HepG2 (cell line): ENCODE measurements around the gene PEA15. TPM values are rescaled to one million over a fixed set of nuclear protein-coding genes. Genes with fewer than 3 reads are reported as not detected.

Experiments used
- AGO1 ChIP-seq: fragments of 200-400 bp; formaldehyde crosslinking; IDR thresholded peaks from 2 replicates; pipeline ENCODE4 v1.6.1; 2017; ENCODE audit warnings: mild to moderate bottlenecking, low read depth, low read length, moderate library complexity; ENCODE audit not compliant: poor library complexity, severe bottlenecking
- BCL3 ChIP-seq: sonication (generic); formaldehyde crosslinking; IDR thresholded peaks from 2 replicates; pipeline ENCODE4 v1.5.1; 2020; ENCODE audit warnings: mild to moderate bottlenecking, missing genetic modification reagents, moderate library complexity
- CERS6 ChIP-seq: sonication (generic); formaldehyde crosslinking; IDR thresholded peaks from 2 replicates; pipeline ENCODE4 v1.5.0; 2020; ENCODE audit warnings: missing genetic modification reagents
- HDAC1 ChIP-seq: sonication (generic); formaldehyde crosslinking; IDR thresholded peaks from 2 replicates; pipeline ENCODE4 v1.5.1; 2020; ENCODE audit warnings: mild to moderate bottlenecking, missing genetic modification reagents
- KLF16 ChIP-seq, 2 experiments: sonication (generic) in 1 of 2; formaldehyde crosslinking in 1 of 2; IDR thresholded peaks; 2 replicates each; pipeline versions ENCODE4 v1.6.1 to v1.8.0; 2016 to 2023; ENCODE audit warnings: missing genetic modification reagents in 2 of 2, missing compliant biosample characterization in 1 of 2
- MTF2 ChIP-seq: sonication (generic); formaldehyde crosslinking; IDR thresholded peaks from 2 replicates; pipeline ENCODE4 v1.5.0; 2020; ENCODE audit warnings: missing genetic modification reagents, borderline replicate concordance
- NCOA5 ChIP-seq: sonication (generic); formaldehyde crosslinking; IDR thresholded peaks from 2 replicates; pipeline ENCODE4 v1.4.0; 2020; ENCODE audit warnings: missing genetic modification reagents
- NONO ChIP-seq, 2 experiments: fragments of 450-650 bp in 1 of 2; sonication (generic) in 1 of 2; formaldehyde crosslinking in 1 of 2; IDR thresholded peaks in 1 of 2; conservative IDR thresholded peaks in 1 of 2; 2 replicates each; pipeline versions ENCODE4 v1.6.1 to v1.8.0; 2017 to 2022; ENCODE audit warnings: mild to moderate bottlenecking in 1 of 2, missing genetic modification reagents in 1 of 2, moderate library complexity in 1 of 2
- NR2F6 ChIP-seq, 2 experiments: IDR thresholded peaks; 2 replicates each; pipeline ENCODE4 v1.6.1; 2016; ENCODE audit warnings: antibody characterized with exemption in 1 of 2, mild to moderate bottlenecking in 1 of 2
- PRDM4 ChIP-seq: sonication (generic); formaldehyde crosslinking; IDR thresholded peaks from 2 replicates; pipeline ENCODE4 v1.9.0; 2021; ENCODE audit warnings: missing genetic modification reagents, borderline replicate concordance
- RFX5 ChIP-seq: IDR thresholded peaks from 2 replicates; pipeline ENCODE4 v1.6.1; 2011; ENCODE audit warnings: low read depth, low read length, improper control_type of control experiment
- SKI ChIP-seq: fragments of 450-650 bp; IDR thresholded peaks from one replicate; pipeline ENCODE4 v1.6.1; 2018; ENCODE audit warnings: mild to moderate bottlenecking; ENCODE audit not compliant: partially characterized antibody
- ZNF264 ChIP-seq: sonication (generic); formaldehyde crosslinking; IDR thresholded peaks from 2 replicates; pipeline ENCODE4 v1.4.0; 2020; ENCODE audit warnings: missing genetic modification reagents
- ZNF549 ChIP-seq: sonication (generic); formaldehyde crosslinking; IDR thresholded peaks from 2 replicates; pipeline ENCODE4 v1.5.0; 2020; ENCODE audit warnings: missing genetic modification reagents
- ZNF574 ChIP-seq: sonication (generic); formaldehyde crosslinking; IDR thresholded peaks from 2 replicates; pipeline ENCODE4 v1.4.0; 2020; ENCODE audit warnings: missing genetic modification reagents
- ZNF770 ChIP-seq: sonication (generic); formaldehyde crosslinking; IDR thresholded peaks from 2 replicates; pipeline ENCODE4 v1.5.0; 2020; ENCODE audit warnings: mild to moderate bottlenecking, missing genetic modification reagents
- ZNF792 ChIP-seq: IDR thresholded peaks from 2 replicates; pipeline ENCODE4 v1.6.1; 2016
- polyA plus RNA-seq, 8 experiments: library from polyadenylated mRNA; depleted of rRNA in 3 of 8; stranded (reverse) in 7 of 8; unstranded in 1 of 8; fragments of >200 nt; fragmentation: Illumina TruSeq in 4 of 8; extraction: Trizol in 4 of 8; gene quantifications; 2 replicates each; pipeline versions ENCODE4 v1.2.1 to v1.2.3, GENCODE V29; 2011 to 2016; ENCODE audit warnings: low read depth in 4 of 8, missing spikeins in 1 of 8, mixed read lengths in 1 of 8; ENCODE audit not compliant: insufficient read depth in 1 of 8
- total RNA-seq, 5 experiments: library from RNA; depleted of rRNA; stranded (reverse); fragments of >200 nt; fragmentation: Illumina TruSeq; extraction: Trizol; gene quantifications; 2 replicates each; pipeline ENCODE4 v1.2.3, GENCODE V29; 2016; ENCODE audit warnings: low read depth in 1 of 5

The PEA15 gene
- total and polyA plus RNA-seq, 2 of the 13 experiments (the other 11 are each of a cell fraction or from before 2014, with no cell fraction given): 12.1 to 35.2 TPM

- TF ChIP-seq BCL3 (CRISPR knock-in tag): peak; percentile 39; the same call in 1 of the 2 replicates
- no peak for TF ChIP-seq ZNF549
- TF ChIP-seq KLF16 (CRISPR knock-in tag; IDR thresholded peaks at IDR 0.05): peak in 1 of 2 experiments; percentile 61; a peak in 1 of 4 replicates
- 0 out of 2 replicates have a peak, but pooled peaks have one; percentile 21 for TF ChIP-seq ZNF770 (CRISPR knock-in tag)
- TF ChIP-seq ZNF574 (CRISPR knock-in tag): peak; percentile 37; the same call in 1 of the 2 replicates
- no peak for TF ChIP-seq NCOA5
- TF ChIP-seq PRDM4 (CRISPR knock-in tag): no peak
- TF ChIP-seq NONO (IDR thresholded peaks at IDR 0.05): no peak
- TF ChIP-seq NONO (CRISPR knock-in tag; conservative IDR thresholded peaks at IDR 0.05): 0 out of 2 replicates have a peak, but pooled peaks have one; percentile 12
- TF ChIP-seq NR2F6 (IDR thresholded peaks at IDR 0.05): peak; percentile 52; the same call in 1 of the 2 replicates
- 0 out of 2 replicates have a peak, but pooled peaks have one; percentile 12 for TF ChIP-seq NR2F6 (CRISPR knock-in tag; IDR thresholded peaks at IDR 0.05)
- 0 out of 2 replicates have a peak, but pooled peaks have one; percentile 57 for TF ChIP-seq HDAC1 (CRISPR knock-in tag)
- no peak for TF ChIP-seq AGO1
- TF ChIP-seq SKI: no peak
- TF ChIP-seq CERS6 (CRISPR knock-in tag): no peak
- TF ChIP-seq RFX5: no peak
- 0 out of 2 replicates have a peak, but pooled peaks have one; percentile 33 for TF ChIP-seq ZNF264
- TF ChIP-seq MTF2 (CRISPR knock-in tag): no peak
- no peak for TF ChIP-seq ZNF792
These were observed 11.9 kb upstream of the PEA15 start (continued) for GRCh38 chr1:160193091-160193819.
